Gastrocnemius medialis (tissue), 4 donors: ENCODE data around the gene DOCK10.

ENCODE experiments used
- POLR2A ChIP-seq, 2 donors: fragments of 450-650 bp; IDR thresholded peaks; one replicate each; pipeline ENCODE4 v1.6.1; 2017; ENCODE audit warnings: antibody characterized with exemption in 2 of 2, mild to moderate bottlenecking in 2 of 2, moderate library complexity in 2 of 2
- TF ChIP-seq, protein P1 (sequence below), 5 experiments: fragments of 450-650 bp in 3 of 5; fragments of 200-600 bp in 2 of 5; sonication (generic) in 2 of 5; IDR thresholded peaks in 4 of 5; conservative IDR thresholded peaks in 1 of 5; 1 replicate in 4 of 5; 2 replicates in 1 of 5; pipeline ENCODE4 v1.5.1; 2016 to 2019; ENCODE audit warnings: antibody characterized with exemption in 5 of 5, mild to moderate bottlenecking in 3 of 5, moderate library complexity in 3 of 5

DNA sequence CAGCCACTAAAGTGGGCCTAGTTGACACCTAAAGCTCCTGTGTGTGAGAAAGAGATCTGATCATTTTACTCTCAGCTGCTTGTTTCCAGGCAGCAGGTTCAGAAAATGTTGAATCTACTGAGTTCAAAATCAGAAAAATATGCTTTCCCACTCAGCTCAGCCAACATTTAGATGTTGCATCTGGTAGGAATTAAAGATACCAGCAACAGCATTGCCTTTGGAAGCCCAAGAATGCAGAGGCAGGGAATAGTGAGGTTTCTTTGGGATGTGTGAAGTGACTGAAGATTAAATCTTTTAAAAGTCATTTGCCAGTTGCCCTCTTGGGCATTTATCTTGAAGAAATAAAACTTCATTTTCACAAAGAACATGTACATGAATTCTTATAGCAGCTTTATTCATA, 33.9 kb upstream of the DOCK10 start:
- TF ChIP-seq, protein P1, sequence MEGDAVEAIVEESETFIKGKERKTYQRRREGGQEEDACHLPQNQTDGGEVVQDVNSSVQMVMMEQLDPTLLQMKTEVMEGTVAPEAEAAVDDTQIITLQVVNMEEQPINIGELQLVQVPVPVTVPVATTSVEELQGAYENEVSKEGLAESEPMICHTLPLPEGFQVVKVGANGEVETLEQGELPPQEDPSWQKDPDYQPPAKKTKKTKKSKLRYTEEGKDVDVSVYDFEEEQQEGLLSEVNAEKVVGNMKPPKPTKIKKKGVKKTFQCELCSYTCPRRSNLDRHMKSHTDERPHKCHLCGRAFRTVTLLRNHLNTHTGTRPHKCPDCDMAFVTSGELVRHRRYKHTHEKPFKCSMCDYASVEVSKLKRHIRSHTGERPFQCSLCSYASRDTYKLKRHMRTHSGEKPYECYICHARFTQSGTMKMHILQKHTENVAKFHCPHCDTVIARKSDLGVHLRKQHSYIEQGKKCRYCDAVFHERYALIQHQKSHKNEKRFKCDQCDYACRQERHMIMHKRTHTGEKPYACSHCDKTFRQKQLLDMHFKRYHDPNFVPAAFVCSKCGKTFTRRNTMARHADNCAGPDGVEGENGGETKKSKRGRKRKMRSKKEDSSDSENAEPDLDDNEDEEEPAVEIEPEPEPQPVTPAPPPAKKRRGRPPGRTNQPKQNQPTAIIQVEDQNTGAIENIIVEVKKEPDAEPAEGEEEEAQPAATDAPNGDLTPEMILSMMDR (IDR thresholded peaks at IDR 0.05 in 4 of 5, conservative IDR thresholded peaks at IDR 0.05 in 1 of 5), result no peak
- no peak for TF ChIP-seq POLR2A (IDR thresholded peaks at IDR 0.05)
